NCI-H446 treated with DMSO at 0.1 percent for 48 hours (cell line): ENCODE results near the gene CCDC183.
"Not testable (repeated sequence)": the region's sequence is repeated elsewhere in the genome, so short reads cannot be mapped to it uniquely, and the experiment has no call there.

Source experiments
- DNase-seq: peaks from one replicate; lab custom pipeline; 2025; lab: John Stamatoyannopoulos, UW

Gene CCDC183

GRCh38 chr9:136839229-136840139 lies 43.3 kb downstream of the CCDC183 start:
- no peak for DNase-seq

- DNase-seq = no peak
Observed at GRCh38 chr9:136840140-136840876, 44.2 kb downstream of the CCDC183 start.

GRCh38 chr9:136840877-136841645 lies 44.9 kb downstream of the CCDC183 start:
- peak; percentile 18 for DNase-seq

- not testable (repeated sequence) for DNase-seq
Observed at GRCh38 chr9:136841646-136842379, 45.7 kb downstream of the CCDC183 start.

GRCh38 chr9:136842380-136842948 lies 46.3 kb downstream of the CCDC183 start, which contains the start of gene AJM1:
AJM1 (plus strand) TSS chr9:136842478; CDS start chr9:136844415, 1,937 bp downstream.
- peak; percentile 36 for DNase-seq

- DNase-seq = not testable (repeated sequence)
Observed at GRCh38 chr9:136843159-136843800, 47.1 kb downstream of the CCDC183 start.

- DNase-seq = not testable (repeated sequence)
Observed at GRCh38 chr9:136843801-136844740, 47.9 kb downstream of the CCDC183 start.

- DNase-seq = no peak
Observed at GRCh38 chr9:136844761-136845464, 48.8 kb downstream of the CCDC183 start.

- no peak for DNase-seq
Observed at GRCh38 chr9:136845465-136846260, 49.5 kb downstream of the CCDC183 start.

GRCh38 chr9:136846376-136847087 lies 50.4 kb downstream of the CCDC183 start:
- DNase-seq = no peak

- no peak for DNase-seq
Observed at GRCh38 chr9:136847088-136847825, 51.1 kb downstream of the CCDC183 start.

GRCh38 chr9:136847826-136848392 lies 51.8 kb downstream of the CCDC183 start:
- peak; percentile 10 for DNase-seq

- no peak for DNase-seq
Observed at GRCh38 chr9:136848393-136849037, 52.4 kb downstream of the CCDC183 start.

GRCh38 chr9:136849038-136849959 lies 53.2 kb downstream of the CCDC183 start, which contains the start of gene PHPT1:
PHPT1 (plus strand) TSS chr9:136849409; CDS start chr9:136849431, 22 bp downstream.
- peak; percentile 95 for DNase-seq
